Thyroid gland (tissue), 4 donors: ENCODE results near the gene TMEM145. TPM values are rescaled to one million over a fixed set of nuclear protein-coding genes. Genes with fewer than 3 reads are reported as not detected.

Experiments used
- DNase-seq, 2 donors: peaks; one replicate each; pipeline ENCODE4 v3.0.0-alpha.2; 2019
- H3K27ac ChIP-seq, 3 donors: fragments of 200-600 bp; sonication (generic); 1 replicate in 2 of 3; 2 replicates in 1 of 3; pipeline ENCODE4 v1.5.1; 2016 to 2019; ENCODE audit warnings: mild to moderate bottlenecking in 1 of 3, moderate library complexity in 1 of 3
- H3K27me3 ChIP-seq: fragments of 200-600 bp; sonication (generic); one replicate; pipeline ENCODE4 v1.5.1; 2019
- H3K36me3 ChIP-seq, 2 donors: fragments of 200-600 bp; sonication (generic); one replicate each; pipeline ENCODE4 v1.5.1; 2016 to 2019
- H3K4me1 ChIP-seq, 2 donors: fragments of 200-600 bp; sonication (generic); one replicate each; pipeline ENCODE4 v1.5.1; 2017 to 2019
- H3K4me3 ChIP-seq, 3 donors: fragments of 200-600 bp; sonication (generic); replicated peaks in 1 of 3; 1 replicate in 2 of 3; 2 replicates in 1 of 3; pipeline ENCODE4 v1.5.1; 2016; ENCODE audit warnings: mild to moderate bottlenecking in 1 of 3
- H3K9me3 ChIP-seq: fragments of 200-600 bp; sonication (generic); one replicate; pipeline ENCODE4 v1.5.1; 2017
- CTCF ChIP-seq, 6 experiments: fragments of 200-600 bp in 3 of 6; fragments of 450-650 bp in 3 of 6; sonication (generic) in 3 of 6; IDR thresholded peaks; one replicate each; pipeline ENCODE4 v1.5.1; 2016 to 2019; ENCODE audit warnings: antibody characterized with exemption in 6 of 6, mild to moderate bottlenecking in 2 of 6, inconsistent platforms in 1 of 6, moderate library complexity in 1 of 6
- POLR2A ChIP-seq, 2 donors: fragments of 450-650 bp; IDR thresholded peaks; one replicate each; pipeline ENCODE4 v1.6.1; 2017; ENCODE audit warnings: antibody characterized with exemption in 2 of 2, mild to moderate bottlenecking in 2 of 2, moderate library complexity in 1 of 2
- WGBS, 2 donors: methylation state at CpG; one replicate each; pipeline ENCODE4 v1.1.5; 2017; 5-methylcytosine and 5-hydroxymethylcytosine counted together
- intact Hi-C: fragments of 100-400 bp; cut with DNase I; formaldehyde crosslinking; loops from one replicate; pipeline ENCODE4 v1.15.1; 2023
- total RNA-seq, 4 donors: library from RNA; depleted of rRNA; stranded (reverse); fragments of >200 nt; gene quantifications; one replicate each; pipeline ENCODE4 v1.2.3, GENCODE V29; 2016

The TMEM145 gene
- total RNA-seq, 4 donors from 2014 or later: 2.8 TPM; not detected in 3

GRCh38 chr19:42351079-42351735 is 38.1 kb downstream of the TMEM145 start:
- 86 to 96% methylated on average over 11 to 15 of the region's 21 CpGs for WGBS, 2 donors
- TF ChIP-seq CTCF (IDR thresholded peaks at IDR 0.05) (no peak), POLR2A (IDR thresholded peaks at IDR 0.05) (no peak)
- no peaks in the 10 kb centered on the region for H3K4me1 ChIP-seq
- H3K9me3 ChIP-seq: no peaks in the 10 kb centered on the region
- H3K27ac ChIP-seq: no peak overlapping the region
- no peak overlapping the region for H3K4me3 ChIP-seq
- intact Hi-C loops: no loop called here
- peaks cover 6 to 7% of the 10 kb centered on the region in 2 donors for H3K36me3 ChIP-seq
- no peak for DNase-seq
- H3K27me3 ChIP-seq: no peaks in the 10 kb centered on the region

- no peaks in the 10 kb centered on the region for H3K27me3 ChIP-seq
- no peak overlapping the region for H3K27ac ChIP-seq
- no peak for DNase-seq
- no peak overlapping the region for H3K4me3 ChIP-seq
- H3K4me1 ChIP-seq: no peaks in the 10 kb centered on the region
- no peaks in the 10 kb centered on the region for H3K9me3 ChIP-seq
- peaks cover 18% of the 10 kb centered on the region in 2 donors for H3K36me3 ChIP-seq
- intact Hi-C loops: no loop called here
- TF ChIP-seq POLR2A (IDR thresholded peaks at IDR 0.05) (no peak), CTCF (IDR thresholded peaks at IDR 0.05) (no peak)
- 91 to 96% methylated on average over 19 to 20 of the region's 31 CpGs for WGBS, 2 donors
These were observed 39.5 kb downstream of the TMEM145 start for GRCh38 chr19:42352301-42353259.

GRCh38 chr19:42353341-42354015 is 40.4 kb downstream of the TMEM145 start:
- H3K9me3 ChIP-seq: no peaks in the 10 kb centered on the region
- no peak overlapping the region for H3K4me3 ChIP-seq
- intact Hi-C loops: no loop called here
- no peak overlapping the region for H3K27ac ChIP-seq
- no peak for DNase-seq
- H3K36me3 ChIP-seq: peaks cover 18% of the 10 kb centered on the region in 2 donors
- H3K27me3 ChIP-seq: no peaks in the 10 kb centered on the region
- 94 to 95% methylated on average over 13 to 24 of the region's 29 CpGs for WGBS, 2 donors
- TF ChIP-seq POLR2A (IDR thresholded peaks at IDR 0.05) (no peak), CTCF (IDR thresholded peaks at IDR 0.05) (no peak)
- no peaks in the 10 kb centered on the region for H3K4me1 ChIP-seq

- 94 to 97% methylated on average over 6 to 8 of the region's 12 CpGs for WGBS, 2 donors
- H3K4me1 ChIP-seq: peaks cover 0 to 6% of the 10 kb centered on the region in 2 donors
- H3K27ac ChIP-seq: no peak overlapping the region
- intact Hi-C loops: no loop called here
- no peak overlapping the region for H3K4me3 ChIP-seq
- DNase-seq: no peak
- peaks cover 18% of the 10 kb centered on the region in 2 donors for H3K36me3 ChIP-seq
- no peaks in the 10 kb centered on the region for H3K9me3 ChIP-seq
- no peaks in the 10 kb centered on the region for H3K27me3 ChIP-seq
- TF ChIP-seq POLR2A (IDR thresholded peaks at IDR 0.05) (no peak), CTCF (IDR thresholded peaks at IDR 0.05) (no peak)
These were observed 42.8 kb downstream of the TMEM145 start for GRCh38 chr19:42355896-42356295.
